OCI-LY1 (cell line): Measurements from ENCODE around the gene ZNF800.

ENCODE experiments used
- H2AFZ ChIP-seq: fragments of 200-600 bp; sonication (generic), shearing (Covaris generic); 2 replicates; pipeline ENCODE4 v1.6.0; 2014; ENCODE audit warnings: antibody characterized with exemption, mild to moderate bottlenecking, low read length
- H3F3A ChIP-seq: fragments of 200-600 bp; sonication (generic), shearing (Covaris generic); 2 replicates; pipeline ENCODE4 v1.6.0; 2014; ENCODE audit warnings: mild to moderate bottlenecking, antibody characterized with exemption, low read length, moderate library complexity; ENCODE audit not compliant: insufficient read depth
- H3K27ac ChIP-seq: fragments of 200-600 bp; sonication (generic); 2 replicates; pipeline ENCODE4 v1.5.1; 2014; ENCODE audit warnings: low read length, mixed run types, mild to moderate bottlenecking, low read depth; ENCODE audit not compliant: poor library complexity, severe bottlenecking
- H3K27me3 ChIP-seq: fragments of 200-600 bp; sonication (generic); 2 replicates; pipeline ENCODE4 v1.6.0; 2014; ENCODE audit warnings: antibody characterized with exemption, mild to moderate bottlenecking, low read length, moderate library complexity; ENCODE audit not compliant: insufficient read depth
- H3K36me3 ChIP-seq: fragments of 200-600 bp; sonication (generic); 2 replicates; pipeline ENCODE4 v1.6.1; 2014; ENCODE audit warnings: mild to moderate bottlenecking, antibody characterized with exemption, low read length, moderate library complexity, mixed read lengths; ENCODE audit not compliant: insufficient read depth
- H3K4me1 ChIP-seq: fragments of 200-600 bp; sonication (generic); 2 replicates; pipeline ENCODE4 v1.5.1; 2014; ENCODE audit warnings: mild to moderate bottlenecking, low read length, moderate library complexity; ENCODE audit not compliant: insufficient read depth, severe bottlenecking
- H3K4me2 ChIP-seq: fragments of 200-600 bp; sonication (generic), shearing (Covaris generic); 2 replicates; pipeline ENCODE4 v1.6.1; 2014; ENCODE audit warnings: low read length
- H3K4me3 ChIP-seq: fragments of 200-600 bp; sonication (generic); 2 replicates; pipeline ENCODE4 v1.5.1; 2014; ENCODE audit warnings: low read length, low read depth, mild to moderate bottlenecking, mixed read lengths; ENCODE audit not compliant: poor library complexity, severe bottlenecking
- H3K79me2 ChIP-seq: fragments of 200-600 bp; shearing (Covaris generic); 2 replicates; pipeline ENCODE4 v1.6.1; 2016; ENCODE audit warnings: mixed run types, low read length, mixed read lengths; ENCODE audit not compliant: insufficient read depth
- H3K9ac ChIP-seq: fragments of 200-600 bp; sonication (generic), shearing (Covaris generic); 2 replicates; pipeline ENCODE4 v1.6.1; 2014; ENCODE audit warnings: mild to moderate bottlenecking, low read length, mixed read lengths
- H3K9me2 ChIP-seq: fragments of 200-600 bp; sonication (generic), shearing (Covaris generic); 2 replicates; pipeline ENCODE4 v1.6.1; 2014; ENCODE audit warnings: low read depth, mild to moderate bottlenecking, low read length, mixed read lengths
- H3K9me3 ChIP-seq: fragments of 200-600 bp; shearing (Covaris generic); 2 replicates; pipeline ENCODE4 v1.6.1; 2014; ENCODE audit warnings: low read length, mixed read lengths
- H4K20me1 ChIP-seq: fragments of 200-600 bp; sonication (generic), shearing (Covaris generic); 2 replicates; pipeline ENCODE4 v1.6.0; 2016; ENCODE audit warnings: mild to moderate bottlenecking, low read length; ENCODE audit not compliant: insufficient read depth
- CTCF ChIP-seq: fragments of 200-600 bp; sonication (generic), shearing (Covaris generic); IDR thresholded peaks from 2 replicates; pipeline ENCODE4 v1.5.1; 2017; ENCODE audit warnings: mild to moderate bottlenecking, antibody characterized with exemption, low read length, moderate library complexity, mixed read lengths
- EZH2 ChIP-seq: fragments of 200-600 bp; sonication (generic), shearing (Covaris generic); IDR thresholded peaks from 2 replicates; pipeline ENCODE4 v1.8.0; 2017; ENCODE audit warnings: borderline replicate concordance, mixed run types, mild to moderate bottlenecking, antibody characterized with exemption, low read length, moderate library complexity, mixed read lengths

The ZNF800 gene

GRCh38 chr7:127413962-127414361, 21.5 kb upstream of the ZNF800 start:
- Histone ChIP-seq H3K27me3 (no peaks in the 10 kb centered on the region), H3K4me1 (peaks cover 6% of the 10 kb centered on the region), H3K36me3 (no peaks in the 10 kb centered on the region), H3K27ac (no peak overlapping the region), H3K9ac (no peak overlapping the region), H3F3A (no peaks in the 10 kb centered on the region), H3K9me3 (no peaks in the 10 kb centered on the region), H3K4me3 (no peak overlapping the region), H2AFZ (no peak overlapping the region), H4K20me1 (no peaks in the 10 kb centered on the region), H3K9me2 (no peaks in the 10 kb centered on the region), H3K4me2 (no peak overlapping the region), H3K79me2 (no peaks in the 10 kb centered on the region)
- TF ChIP-seq EZH2 = no peak
- TF ChIP-seq CTCF = no peak

- H2AFZ ChIP-seq = no peak overlapping the region
These were observed 20.8 kb upstream of the ZNF800 start for GRCh38 chr7:127413326-127413725.

GRCh38 chr7:127411176-127411575, 18.7 kb upstream of the ZNF800 start:
- Histone ChIP-seq H3K9ac (no peak overlapping the region), H3K79me2 (no peaks in the 10 kb centered on the region), H3K36me3 (no peaks in the 10 kb centered on the region), H3K27ac (no peak overlapping the region), H3K9me2 (no peaks in the 10 kb centered on the region), H3K9me3 (no peaks in the 10 kb centered on the region), H3K27me3 (no peaks in the 10 kb centered on the region), H3K4me3 (no peak overlapping the region), H3F3A (no peaks in the 10 kb centered on the region), H3K4me2 (no peak overlapping the region), H3K4me1 (peaks cover 6% of the 10 kb centered on the region), H4K20me1 (no peaks in the 10 kb centered on the region), H2AFZ (no peak overlapping the region)
- TF ChIP-seq EZH2 (no peak), CTCF (no peak)

More at GRCh38 chr7:127413326-127413725, 20.8 kb upstream of the ZNF800 start:
- Histone ChIP-seq H3K79me2 (no peaks in the 10 kb centered on the region), H3K9ac (no peak overlapping the region), H3K9me2 (no peaks in the 10 kb centered on the region), H3F3A (no peaks in the 10 kb centered on the region), H3K4me3 (no peak overlapping the region), H4K20me1 (no peaks in the 10 kb centered on the region), H3K4me2 (no peak overlapping the region), H3K4me1 (peaks cover 6% of the 10 kb centered on the region), H3K27me3 (no peaks in the 10 kb centered on the region), H3K36me3 (no peaks in the 10 kb centered on the region), H3K9me3 (no peaks in the 10 kb centered on the region), H3K27ac (no peak overlapping the region)
- TF ChIP-seq CTCF = no peak
- TF ChIP-seq EZH2 = no peak
